Dendritic cell treated with granulocyte-macrophage colony-stimulating factor and Interleukin-4, amounts not matched to agents 40 ng/mL and 50 ng/mL, for 4 days (primary cell): ENCODE measurements around the gene KDM4E.
"Not testable (repeated sequence)": the region's sequence is repeated elsewhere in the genome, so short reads cannot be mapped to it uniquely, and the experiment has no call there.

Source experiments
- H3K27ac Mint-ChIP-seq: one replicate; pipeline ENCODE4 v1.8.0; 2022; ENCODE audit warnings: mild to moderate bottlenecking, mixed read lengths
- H3K27me3 Mint-ChIP-seq: one replicate; pipeline ENCODE4 v1.8.0; 2022; ENCODE audit warnings: mild to moderate bottlenecking, mixed read lengths
- H3K36me3 Mint-ChIP-seq: one replicate; pipeline ENCODE4 v1.8.0; 2022; ENCODE audit warnings: low read depth, mixed read lengths
- H3K4me1 Mint-ChIP-seq: one replicate; pipeline ENCODE4 v1.8.0; 2022; ENCODE audit warnings: low read depth, mixed read lengths
- H3K4me3 Mint-ChIP-seq: one replicate; pipeline ENCODE4 v1.8.0; 2022; ENCODE audit warnings: mild to moderate bottlenecking, moderate library complexity, mixed read lengths
- H3K9me3 Mint-ChIP-seq: one replicate; pipeline ENCODE4 v1.8.0; 2022; ENCODE audit warnings: mixed read lengths
- intact Hi-C: fragments of 100-400 bp; cut with micrococcal nuclease; formaldehyde crosslinking; loops from one replicate; pipeline ENCODE4 v1.15.0; 2022

KDM4E gene

GRCh38 chr11:95024958-95025357 is at the start of gene KDM4E:
Gene KDM4E, plus strand, starts transcription at chr11:95025258. Its CDS starts 300 bp downstream, at chr11:95025558.
- intact Hi-C loops = no loop called here
- Mint-ChIP-seq H3K27me3 (no peaks in the 10 kb centered on the region), H3K4me3 (no peak within 1 kb of the TSS), H3K9me3 (no peaks in the 10 kb centered on the region), H3K4me1 (no peaks in the 10 kb centered on the region), H3K27ac (no peak within 1 kb of the TSS), H3K36me3 (no peaks in the 10 kb centered on the region)

GRCh38 chr11:94975599-94975998 is 49.5 kb upstream of the KDM4E start:
- intact Hi-C loops = loop anchor here (10.0 kb wide), 1 partner anchor 481 kb away; the partner anchor contains the start of genes ANKRD49 and MRE11
- peaks cover 7% of the 10 kb centered on the region for H3K27me3 Mint-ChIP-seq
- no peak overlapping the region for H3K4me3 Mint-ChIP-seq
- no peak overlapping the region for H3K27ac Mint-ChIP-seq
- peaks cover 5% of the 10 kb centered on the region for H3K4me1 Mint-ChIP-seq
- H3K9me3 Mint-ChIP-seq = no peaks in the 10 kb centered on the region
- H3K36me3 Mint-ChIP-seq = peaks cover 21% of the 10 kb centered on the region

- Mint-ChIP-seq H3K4me3 (no peak overlapping the region), H3K36me3 (no peaks in the 10 kb centered on the region), H3K4me1 (no peaks in the 10 kb centered on the region), H3K27me3 (peaks cover 15% of the 10 kb centered on the region), H3K9me3 (no peaks in the 10 kb centered on the region), H3K27ac (no peak overlapping the region)
- intact Hi-C loops = no loop called here
Observed at GRCh38 chr11:94987378-94987777, 37.7 kb upstream of the KDM4E start.

GRCh38 chr11:94988748-94989147 is 36.3 kb upstream of the KDM4E start:
- Mint-ChIP-seq H3K27ac (no peak overlapping the region), H3K36me3 (no peaks in the 10 kb centered on the region), H3K4me3 (no peak overlapping the region), H3K9me3 (no peaks in the 10 kb centered on the region), H3K27me3 (peaks cover 15% of the 10 kb centered on the region), H3K4me1 (no peaks in the 10 kb centered on the region)
- intact Hi-C loops = no loop called here

GRCh38 chr11:94993400-94993943 is 31.6 kb upstream of the KDM4E start:
- peaks cover 12% of the 10 kb centered on the region for H3K27me3 Mint-ChIP-seq
- H3K27ac Mint-ChIP-seq = no peak overlapping the region
- intact Hi-C loops = no loop called here
- no peaks in the 10 kb centered on the region for H3K9me3 Mint-ChIP-seq
- no peak overlapping the region for H3K4me3 Mint-ChIP-seq
- no peaks in the 10 kb centered on the region for H3K4me1 Mint-ChIP-seq
- H3K36me3 Mint-ChIP-seq = no peaks in the 10 kb centered on the region

- Mint-ChIP-seq H3K36me3 (no peaks in the 10 kb centered on the region), H3K4me3 (no peak overlapping the region), H3K27ac (no peak overlapping the region), H3K4me1 (no peaks in the 10 kb centered on the region), H3K9me3 (peaks cover 9% of the 10 kb centered on the region), H3K27me3 (no peaks in the 10 kb centered on the region)
- intact Hi-C loops = no loop called here
Observed at GRCh38 chr11:94997437-94997836, 27.6 kb upstream of the KDM4E start.

- Mint-ChIP-seq H3K9me3 (peaks cover 9% of the 10 kb centered on the region), H3K4me1 (no peaks in the 10 kb centered on the region), H3K27ac (no peak overlapping the region), H3K36me3 (no peaks in the 10 kb centered on the region), H3K4me3 (no peak overlapping the region), H3K27me3 (no peaks in the 10 kb centered on the region)
- intact Hi-C loops = no loop called here
Observed at GRCh38 chr11:94998285-94998684, 26.8 kb upstream of the KDM4E start.

GRCh38 chr11:95003716-95004115 is 21.3 kb upstream of the KDM4E start:
- Mint-ChIP-seq H3K9me3 (peaks cover 9% of the 10 kb centered on the region), H3K4me1 (no peaks in the 10 kb centered on the region), H3K36me3 (no peaks in the 10 kb centered on the region), H3K27ac (no peak overlapping the region), H3K4me3 (no peak overlapping the region), H3K27me3 (peaks cover 5% of the 10 kb centered on the region)
- intact Hi-C loops = no loop called here

GRCh38 chr11:95005642-95006041 is 19.4 kb upstream of the KDM4E start:
- no peaks in the 10 kb centered on the region for H3K36me3 Mint-ChIP-seq
- no peaks in the 10 kb centered on the region for H3K9me3 Mint-ChIP-seq
- no peak overlapping the region for H3K4me3 Mint-ChIP-seq
- H3K4me1 Mint-ChIP-seq = no peaks in the 10 kb centered on the region
- no peak overlapping the region for H3K27ac Mint-ChIP-seq
- intact Hi-C loops = no loop called here
- H3K27me3 Mint-ChIP-seq = peaks cover 5% of the 10 kb centered on the region

GRCh38 chr11:95011376-95011775 is 13.7 kb upstream of the KDM4E start:
- Mint-ChIP-seq H3K27me3 (peaks cover 7% of the 10 kb centered on the region), H3K27ac (no peak overlapping the region), H3K4me3 (no peak overlapping the region), H3K36me3 (no peaks in the 10 kb centered on the region), H3K9me3 (no peaks in the 10 kb centered on the region), H3K4me1 (no peaks in the 10 kb centered on the region)
- intact Hi-C loops = no loop called here

GRCh38 chr11:95014184-95014821 is 10.8 kb upstream of the KDM4E start:
- H3K36me3 Mint-ChIP-seq = no peaks in the 10 kb centered on the region
- intact Hi-C loops = no loop called here
- no peaks in the 10 kb centered on the region for H3K4me1 Mint-ChIP-seq
- peaks cover 5% of the 10 kb centered on the region for H3K27me3 Mint-ChIP-seq
- H3K4me3 Mint-ChIP-seq = no peak overlapping the region
- no peaks in the 10 kb centered on the region for H3K9me3 Mint-ChIP-seq
- no peak overlapping the region for H3K27ac Mint-ChIP-seq

- no peaks in the 10 kb centered on the region for H3K4me1 Mint-ChIP-seq
- no peaks in the 10 kb centered on the region for H3K36me3 Mint-ChIP-seq
- H3K27ac Mint-ChIP-seq = no peak overlapping the region
- peaks cover 5% of the 10 kb centered on the region for H3K27me3 Mint-ChIP-seq
- intact Hi-C loops = no loop called here
- H3K4me3 Mint-ChIP-seq = no peak overlapping the region
- H3K9me3 Mint-ChIP-seq = no peaks in the 10 kb centered on the region
Observed at GRCh38 chr11:95016139-95016538, 8.9 kb upstream of the KDM4E start.

GRCh38 chr11:95021468-95021867 is 3.6 kb upstream of the KDM4E start:
- intact Hi-C loops, H3K4me1 Mint-ChIP-seq, H3K27ac Mint-ChIP-seq: not testable (repeated sequence)

GRCh38 chr11:95025594-95025993 is 536 bp downstream of the KDM4E start:
- H3K36me3 Mint-ChIP-seq, intact Hi-C loops, H3K4me3 Mint-ChIP-seq, H3K9me3 Mint-ChIP-seq, H3K27me3 Mint-ChIP-seq, H3K27ac Mint-ChIP-seq, H3K4me1 Mint-ChIP-seq: not testable (repeated sequence)

More at GRCh38 chr11:95021468-95021867, 3.6 kb upstream of the KDM4E start:
- H3K4me3 Mint-ChIP-seq, H3K27me3 Mint-ChIP-seq, H3K9me3 Mint-ChIP-seq, H3K36me3 Mint-ChIP-seq: not testable (repeated sequence)

- no peak overlapping the region for H3K27ac Mint-ChIP-seq
- no peak overlapping the region for H3K4me3 Mint-ChIP-seq
- H3K27me3 Mint-ChIP-seq = peaks cover 2% of the 10 kb centered on the region
- no peaks in the 10 kb centered on the region for H3K9me3 Mint-ChIP-seq
- H3K4me1 Mint-ChIP-seq = no peaks in the 10 kb centered on the region
- H3K36me3 Mint-ChIP-seq = no peaks in the 10 kb centered on the region
- intact Hi-C loops = no loop called here
Observed at GRCh38 chr11:95028357-95028756, 3.3 kb downstream of the KDM4E start.
